ENCODE results near the gene GRK5.

The GRK5 gene

GRCh38 chr10:119455609-119456434 lies 248.5 kb downstream of the GRK5 start:
- peaks cover 6% of the 10 kb centered on the region for H3K36me3 Mint-ChIP-seq (ENCODE audit: low read depth)
- no peak overlapping the region for H3K27ac Mint-ChIP-seq
- TF ChIP-seq, protein P1, sequence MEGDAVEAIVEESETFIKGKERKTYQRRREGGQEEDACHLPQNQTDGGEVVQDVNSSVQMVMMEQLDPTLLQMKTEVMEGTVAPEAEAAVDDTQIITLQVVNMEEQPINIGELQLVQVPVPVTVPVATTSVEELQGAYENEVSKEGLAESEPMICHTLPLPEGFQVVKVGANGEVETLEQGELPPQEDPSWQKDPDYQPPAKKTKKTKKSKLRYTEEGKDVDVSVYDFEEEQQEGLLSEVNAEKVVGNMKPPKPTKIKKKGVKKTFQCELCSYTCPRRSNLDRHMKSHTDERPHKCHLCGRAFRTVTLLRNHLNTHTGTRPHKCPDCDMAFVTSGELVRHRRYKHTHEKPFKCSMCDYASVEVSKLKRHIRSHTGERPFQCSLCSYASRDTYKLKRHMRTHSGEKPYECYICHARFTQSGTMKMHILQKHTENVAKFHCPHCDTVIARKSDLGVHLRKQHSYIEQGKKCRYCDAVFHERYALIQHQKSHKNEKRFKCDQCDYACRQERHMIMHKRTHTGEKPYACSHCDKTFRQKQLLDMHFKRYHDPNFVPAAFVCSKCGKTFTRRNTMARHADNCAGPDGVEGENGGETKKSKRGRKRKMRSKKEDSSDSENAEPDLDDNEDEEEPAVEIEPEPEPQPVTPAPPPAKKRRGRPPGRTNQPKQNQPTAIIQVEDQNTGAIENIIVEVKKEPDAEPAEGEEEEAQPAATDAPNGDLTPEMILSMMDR (IDR thresholded peaks at IDR 0.05; ENCODE audit: unreplicated experiment in 3 of 3), result no peak
- no peaks in the 10 kb centered on the region for H3K9me3 Mint-ChIP-seq
- H3K27me3 Mint-ChIP-seq (ENCODE audit: low read depth), result no peaks in the 10 kb centered on the region
- peaks cover 18% of the 10 kb centered on the region for H3K4me1 Mint-ChIP-seq
- no peak overlapping the region for H3K4me3 Mint-ChIP-seq

GRCh38 chr10:119456435-119456810 lies 249.1 kb downstream of the GRK5 start:
- H3K27me3 Mint-ChIP-seq (ENCODE audit: low read depth), result no peaks in the 10 kb centered on the region
- H3K9me3 Mint-ChIP-seq, result no peaks in the 10 kb centered on the region
- TF ChIP-seq, protein P1 (IDR thresholded peaks at IDR 0.05; ENCODE audit: unreplicated experiment in 3 of 3), result no peak
- H3K36me3 Mint-ChIP-seq (ENCODE audit: low read depth), result peaks cover 6% of the 10 kb centered on the region
- H3K4me1 Mint-ChIP-seq, result peaks cover 18% of the 10 kb centered on the region
- no peak overlapping the region for H3K4me3 Mint-ChIP-seq
- no peak overlapping the region for H3K27ac Mint-ChIP-seq

DNA sequence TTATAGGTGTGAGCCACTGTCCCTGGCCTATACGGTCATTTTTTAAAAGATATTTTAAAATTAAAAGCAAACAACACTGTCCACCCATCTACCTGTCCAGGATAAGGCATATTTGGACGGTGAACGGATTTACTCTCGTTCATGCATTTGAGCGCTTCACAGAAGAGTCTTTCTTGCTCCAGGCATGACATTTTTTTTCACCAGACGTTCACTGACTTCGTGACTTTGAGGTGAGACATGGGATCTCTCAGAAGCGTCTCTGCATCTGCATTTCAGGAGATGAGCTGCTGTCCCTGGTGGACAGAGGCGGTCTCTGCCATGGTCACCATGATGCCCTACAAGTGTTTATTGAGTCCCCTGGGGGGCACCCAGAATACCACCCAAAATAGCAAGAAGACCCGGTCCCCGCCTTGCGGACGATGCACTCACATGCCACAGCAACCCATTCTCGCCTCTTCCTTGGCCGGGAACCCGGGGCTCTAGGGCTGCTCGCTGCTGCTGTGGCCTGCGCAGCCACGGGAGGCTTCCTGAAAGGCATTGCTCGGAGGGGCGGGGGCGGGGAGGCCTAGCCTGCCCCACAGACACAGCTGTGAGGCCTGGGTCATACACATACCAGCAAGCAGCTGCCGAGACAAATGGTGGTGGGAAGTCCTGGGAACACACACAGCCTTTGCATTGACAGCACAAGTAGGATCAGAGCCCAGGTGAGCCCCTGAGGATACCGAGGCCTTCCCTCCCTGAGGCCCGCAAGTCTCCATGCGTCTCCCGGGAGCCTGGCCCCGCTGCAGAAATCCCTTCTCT lies 250.8 kb downstream of the GRK5 start:
- peaks cover 6% of the 10 kb centered on the region for H3K36me3 Mint-ChIP-seq (ENCODE audit: low read depth)

GRCh38 chr10:119459681-119460340 lies 252.4 kb downstream of the GRK5 start:
- Mint-ChIP-seq H3K4me1 (peaks cover 18% of the 10 kb centered on the region), H3K9me3 (peaks cover 11% of the 10 kb centered on the region), H3K27ac (no peak overlapping the region), H3K4me3 (no peak overlapping the region), H3K27me3 (ENCODE audit: low read depth) (peaks cover 6% of the 10 kb centered on the region), H3K36me3 (ENCODE audit: low read depth) (no peaks in the 10 kb centered on the region)
- TF ChIP-seq, protein P1 (IDR thresholded peaks at IDR 0.05; ENCODE audit: unreplicated experiment in 3 of 3), result no peak

More for the DNA sequence above, 250.8 kb downstream of the GRK5 start:
- Mint-ChIP-seq H3K4me3 (no peak overlapping the region), H3K27me3 (ENCODE audit: low read depth) (peaks cover 6% of the 10 kb centered on the region), H3K4me1 (peaks cover 18% of the 10 kb centered on the region), H3K9me3 (peaks cover 7% of the 10 kb centered on the region), H3K27ac (no peak overlapping the region)
- TF ChIP-seq, protein P1 (IDR thresholded peaks at IDR 0.05; ENCODE audit: unreplicated experiment in 3 of 3), result no peak

- Mint-ChIP-seq H3K27me3 (ENCODE audit: low read depth) (peaks cover 6% of the 10 kb centered on the region), H3K9me3 (peaks cover 11% of the 10 kb centered on the region), H3K4me1 (peaks cover 18% of the 10 kb centered on the region), H3K36me3 (ENCODE audit: low read depth) (no peaks in the 10 kb centered on the region), H3K27ac (no peak overlapping the region), H3K4me3 (no peak overlapping the region)
- TF ChIP-seq, protein P1 (IDR thresholded peaks at IDR 0.05; ENCODE audit: unreplicated experiment in 3 of 3), result no peak
Observed at GRCh38 chr10:119460369-119461195, 253.2 kb downstream of the GRK5 start.
